B cell (primary cell): ENCODE measurements around the gene NEURL2. TPM values are rescaled to one million over a fixed set of nuclear protein-coding genes. Genes with fewer than 3 reads are reported as not detected.

Experiments
- ATAC-seq: fragments of 200-7000 bp; cut with Tn5 transposase; one replicate; pipeline ENCODE4 v1.10.0; 2021; ENCODE audit warnings: low read depth, mild to moderate bottlenecking, moderate number of reproducible peaks, moderate library complexity
- CTCF ChIA-PET: fragments of 350-600 bp; sonication (Branson Sonifier 250); formaldehyde crosslinking; loops from one replicate; lab custom pipeline; 2021; ENCODE audit warnings: antibody characterized with exemption, inconsistent platforms; lab: Charles Lee
- POLR2A ChIA-PET: fragments of 350-600 bp; sonication (Branson Sonifier 250); formaldehyde crosslinking; loops from one replicate; lab custom pipeline; 2021; ENCODE audit warnings: antibody characterized with exemption; lab: Charles Lee
- DNase-seq: peaks from one replicate; pipeline ENCODE4 v3.0.0; 2013
- H2AFZ ChIP-seq: 2 replicates; pipeline ENCODE4 v1.6.1; 2012; ENCODE audit warnings: mild to moderate bottlenecking, low read depth, low read length; ENCODE audit not compliant: insufficient read depth, poor library complexity, severe bottlenecking
- H3K27ac ChIP-seq, 2 donors: 1 replicate in 1 of 2; 2 replicates in 1 of 2; pipeline ENCODE4 v1.5.1; 2012 to 2013; ENCODE audit warnings: low read length in 2 of 2, mild to moderate bottlenecking in 2 of 2, moderate library complexity in 1 of 2
- H3K27me3 ChIP-seq, 4 experiments: fragments of 200-600 bp in 1 of 4; sonication (generic) in 1 of 4; replicated peaks in 1 of 4; 1 replicate in 2 of 4; 2 replicates in 2 of 4; pipeline versions ENCODE4 v1.6.1 to v1.7.0; 2013 to 2016; ENCODE audit warnings: low read length in 3 of 4, mild to moderate bottlenecking in 2 of 4, mixed read lengths in 1 of 4, moderate library complexity in 1 of 4; ENCODE audit not compliant: insufficient read depth in 4 of 4, control insufficient read depth in 3 of 4; ENCODE audit errors: control extremely low read depth in 1 of 4
- H3K36me3 ChIP-seq, 2 experiments: replicated peaks in 1 of 2; 1 replicate in 1 of 2; 2 replicates in 1 of 2; pipeline versions ENCODE4 v1.6.1 to v1.7.1; 2013; ENCODE audit warnings: low read length in 1 of 2; ENCODE audit not compliant: insufficient read depth in 2 of 2, control insufficient read depth in 1 of 2; ENCODE audit errors: control extremely low read depth in 1 of 2, extremely low read depth in 1 of 2
- H3K4me1 ChIP-seq, 2 donors: fragments of 200-600 bp in 1 of 2; sonication (generic) in 1 of 2; 1 replicate in 1 of 2; 2 replicates in 1 of 2; pipeline versions ENCODE4 v1.5.1 to v1.6.1; 2013 to 2017; ENCODE audit warnings: low read length in 2 of 2; ENCODE audit not compliant: control insufficient read depth in 2 of 2, insufficient read depth in 2 of 2
- H3K4me2 ChIP-seq: replicated peaks from 2 replicates; pipeline ENCODE3; 2012; ENCODE audit warnings: mild to moderate bottlenecking, low read depth, low read length; ENCODE audit not compliant: poor library complexity, severe bottlenecking
- H3K4me3 ChIP-seq, 5 experiments: fragments of 200-600 bp in 1 of 5; sonication (generic) in 1 of 5; 1 replicate in 3 of 5; 2 replicates in 2 of 5; pipeline versions ENCODE4 v1.5.1 to v1.7.0; 2011 to 2016; ENCODE audit warnings: low read length in 4 of 5, mild to moderate bottlenecking in 4 of 5, low read depth in 2 of 5, control low read depth in 1 of 5, moderate library complexity in 1 of 5; ENCODE audit not compliant: insufficient read depth in 1 of 5; ENCODE audit errors: control extremely low read depth in 1 of 5, extremely low read depth in 1 of 5
- H3K79me2 ChIP-seq: fragments of 200-600 bp; sonication (generic); one replicate; pipeline ENCODE4 v1.6.0; 2016; ENCODE audit warnings: low read length; ENCODE audit not compliant: control insufficient read depth, insufficient read depth
- H3K9ac ChIP-seq: fragments of 200-600 bp; sonication (generic); 2 replicates; pipeline ENCODE4 v1.6.1; 2017; ENCODE audit warnings: mild to moderate bottlenecking, low read length, moderate library complexity
- H3K9me3 ChIP-seq, 3 donors: one replicate each; pipeline versions ENCODE4 v1.6.1 to v1.7.1; 2013; ENCODE audit warnings: low read length in 2 of 3; ENCODE audit not compliant: control insufficient read depth in 2 of 3, insufficient read depth in 1 of 3; ENCODE audit errors: control extremely low read depth in 1 of 3
- H4K20me1 ChIP-seq: 2 replicates; pipeline ENCODE4 v1.6.0; 2012; ENCODE audit warnings: mild to moderate bottlenecking, low read length; ENCODE audit not compliant: insufficient read depth, control insufficient read depth, poor library complexity, severe bottlenecking
- H3K27ac Mint-ChIP-seq: one replicate; pipeline ENCODE4 v1.8.0; 2021; ENCODE audit warnings: mixed read lengths
- H3K27me3 Mint-ChIP-seq: one replicate; pipeline ENCODE4 v1.8.0; 2021; ENCODE audit warnings: mixed read lengths
- H3K4me1 Mint-ChIP-seq: one replicate; pipeline ENCODE4 v1.8.0; 2021; ENCODE audit warnings: mixed read lengths
- H3K4me3 Mint-ChIP-seq: one replicate; pipeline ENCODE4 v1.8.0; 2021; ENCODE audit warnings: mixed read lengths
- H3K9me3 Mint-ChIP-seq: one replicate; pipeline ENCODE4 v1.8.0; 2022; ENCODE audit warnings: mixed read lengths; ENCODE audit not compliant: insufficient read depth
- CTCF ChIP-seq: fragments of 200-600 bp; IDR thresholded peaks from one replicate; pipeline ENCODE4 v1.8.0; 2022; ENCODE audit warnings: antibody characterized with exemption, mild to moderate bottlenecking
- EZH2 ChIP-seq: IDR thresholded peaks from 2 replicates; pipeline ENCODE4 v1.6.1; 2012; ENCODE audit warnings: borderline replicate concordance, low read depth, mild to moderate bottlenecking, moderate library complexity, low read length; ENCODE audit not compliant: insufficient read depth, poor library complexity, severe bottlenecking
- WGBS: methylation state at CpG from one replicate; pipeline ENCODE4 v1.1.5; 2013; ENCODE audit warnings: missing lambda C conversion rate; ENCODE audit not compliant: insufficient coverage; 5-methylcytosine and 5-hydroxymethylcytosine counted together
- intact Hi-C: fragments of 100-400 bp; cut with micrococcal nuclease; formaldehyde crosslinking; loops from one replicate; pipeline ENCODE4 v1.10.0; 2022
- polyA plus RNA-seq: library from polyadenylated mRNA; depleted of rRNA; stranded (reverse); fragments of >200 nt; gene quantifications from 2 replicates; pipeline ENCODE4 v1.2.3, GENCODE V29; 2012
- total RNA-seq, 2 donors: library from RNA; stranded (reverse); fragments of 120-200 nt in 1 of 2; gene quantifications; 1 replicate in 1 of 2; 2 replicates in 1 of 2; pipeline versions ENCODE4 v1.2.3 to v1.2.4, GENCODE V29; 2013 to 2022

Gene NEURL2
- total and polyA plus RNA-seq, 2 donors (not counting 1 experiment from before 2014, with no cell fraction given) = 3.3 to 5.4 TPM

GRCh38 chr20:45920462-45921336 lies 29.7 kb upstream of the NEURL2 start:
- H4K20me1 ChIP-seq = no peaks in the 10 kb centered on the region
- H3K27ac ChIP-seq = no peak overlapping the region
- CTCF ChIA-PET = interaction anchor here (0.6 kb wide), 1 partner anchor 15 kb away, joined by 5 read pairs; no protein-coding TSS in a partner anchor
- Mint-ChIP-seq H3K4me1 (no peaks in the 10 kb centered on the region), H3K27me3 (peaks cover 33% of the 10 kb centered on the region), H3K9me3 (no peaks in the 10 kb centered on the region), H3K27ac (no peak overlapping the region), H3K4me3 (no peak overlapping the region)
- H3K79me2 ChIP-seq = no peaks in the 10 kb centered on the region
- H3K9ac ChIP-seq = no peak overlapping the region
- peaks cover 0 to 25% (median 2%) of the 10 kb centered on the region in 4 experiments for H3K27me3 ChIP-seq
- H3K9me3 ChIP-seq = no peaks in the 10 kb centered on the region
- H3K4me2 ChIP-seq = no peak overlapping the region
- DNase-seq = no peak
- intact Hi-C loops = no loop called here
- H3K36me3 ChIP-seq = no peaks in the 10 kb centered on the region
- no peak overlapping the region for H2AFZ ChIP-seq
- POLR2A ChIA-PET = no interaction called here
- no peak for TF ChIP-seq CTCF
- TF ChIP-seq EZH2 = no peak
- H3K4me1 ChIP-seq = no peaks in the 10 kb centered on the region
- no peak for ATAC-seq
- 79% methylated on average over 6 of the region's 9 CpGs for WGBS
- no peak overlapping the region for H3K4me3 ChIP-seq
